ENCODE data around the gene YY1AP1. TPM values are rescaled to one million over a fixed set of nuclear protein-coding genes. Genes with fewer than 3 reads are reported as not detected.

Gene YY1AP1
- total RNA-seq, 5 donors from 2014 or later (not counting 1 experiment from before 2014, with no cell fraction given): 75.8 to 88.3 (median 85.0) TPM

Other genes starting within 250 kb of the YY1AP1 start
- 100 to 1,000 TPM in 1 of 5 donors, 10 to 100 TPM in 4; 78.0 to 105 (median 81.1) TPM for gene ASH1L, start 126.0 kb downstream of the YY1AP1 start, total RNA-seq
- gene MSTO1, start 78.6 kb downstream of the YY1AP1 start, total RNA-seq: 10 to 100 TPM; 47.6 to 96.2 (median 92.9) TPM
- 100 to 1,000 TPM; 112 to 140 (median 133) TPM for gene DAP3, start 317 bp upstream of the YY1AP1 start, total RNA-seq
- 100 to 1,000 TPM; 101 to 113 (median 105) TPM for gene GON4L, start 168.4 kb upstream of the YY1AP1 start, total RNA-seq
- gene SYT11, start 170.8 kb upstream of the YY1AP1 start, total RNA-seq: 10 to 100 TPM in 2 of 5 donors, 1 to 10 TPM in 3; 8.6 to 19.8 (median 9.0) TPM
- 10 to 100 TPM; 35.3 to 56.4 (median 39.2) TPM for gene RIT1, start 222.6 kb upstream of the YY1AP1 start, total RNA-seq
- 100 to 1,000 TPM in 1 of 5 donors, 10 to 100 TPM in 4; 44.5 to 102 (median 85.6) TPM for gene KHDC4, start 245.6 kb upstream of the YY1AP1 start, total RNA-seq

Data from T-cell (primary cell).